PC-9 (cell line): ENCODE data around the gene RBM19.

ENCODE experiments used
- EZH2 ChIP-seq: fragments of 200-600 bp; sonication (generic); IDR thresholded peaks from 2 replicates; pipeline ENCODE4 v1.8.0; 2017; ENCODE audit warnings: antibody characterized with exemption, low read depth
- TF ChIP-seq, protein P1 (sequence below): fragments of 200-600 bp; sonication (generic); conservative IDR thresholded peaks from 2 replicates; pipeline ENCODE4 v1.6.1; 2017; ENCODE audit warnings: mixed run types, antibody characterized with exemption, mild to moderate bottlenecking, moderate library complexity

- TF ChIP-seq, protein P1, sequence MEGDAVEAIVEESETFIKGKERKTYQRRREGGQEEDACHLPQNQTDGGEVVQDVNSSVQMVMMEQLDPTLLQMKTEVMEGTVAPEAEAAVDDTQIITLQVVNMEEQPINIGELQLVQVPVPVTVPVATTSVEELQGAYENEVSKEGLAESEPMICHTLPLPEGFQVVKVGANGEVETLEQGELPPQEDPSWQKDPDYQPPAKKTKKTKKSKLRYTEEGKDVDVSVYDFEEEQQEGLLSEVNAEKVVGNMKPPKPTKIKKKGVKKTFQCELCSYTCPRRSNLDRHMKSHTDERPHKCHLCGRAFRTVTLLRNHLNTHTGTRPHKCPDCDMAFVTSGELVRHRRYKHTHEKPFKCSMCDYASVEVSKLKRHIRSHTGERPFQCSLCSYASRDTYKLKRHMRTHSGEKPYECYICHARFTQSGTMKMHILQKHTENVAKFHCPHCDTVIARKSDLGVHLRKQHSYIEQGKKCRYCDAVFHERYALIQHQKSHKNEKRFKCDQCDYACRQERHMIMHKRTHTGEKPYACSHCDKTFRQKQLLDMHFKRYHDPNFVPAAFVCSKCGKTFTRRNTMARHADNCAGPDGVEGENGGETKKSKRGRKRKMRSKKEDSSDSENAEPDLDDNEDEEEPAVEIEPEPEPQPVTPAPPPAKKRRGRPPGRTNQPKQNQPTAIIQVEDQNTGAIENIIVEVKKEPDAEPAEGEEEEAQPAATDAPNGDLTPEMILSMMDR = no peak
- TF ChIP-seq EZH2 = no peak
Measured at GRCh38 chr12:113988976-113989375, 22.9 kb upstream of the RBM19 start.
